NT2/D1 (cell line): ENCODE data around the gene PLEKHA6.

Source experiments
- SUZ12 ChIP-seq: IDR thresholded peaks from 2 replicates; pipeline ENCODE4 v1.6.1; 2011; ENCODE audit not compliant: insufficient read length, insufficient read depth; ENCODE audit errors: extremely low read depth
- YY1 ChIP-seq: IDR thresholded peaks from 2 replicates; pipeline ENCODE4 v1.6.1; 2011; ENCODE audit not compliant: insufficient read length, insufficient read depth
- ZNF274 ChIP-seq: IDR thresholded peaks from 2 replicates; pipeline ENCODE4 v1.6.1; 2011; ENCODE audit warnings: mild to moderate bottlenecking, low read depth, low read length

DNA sequence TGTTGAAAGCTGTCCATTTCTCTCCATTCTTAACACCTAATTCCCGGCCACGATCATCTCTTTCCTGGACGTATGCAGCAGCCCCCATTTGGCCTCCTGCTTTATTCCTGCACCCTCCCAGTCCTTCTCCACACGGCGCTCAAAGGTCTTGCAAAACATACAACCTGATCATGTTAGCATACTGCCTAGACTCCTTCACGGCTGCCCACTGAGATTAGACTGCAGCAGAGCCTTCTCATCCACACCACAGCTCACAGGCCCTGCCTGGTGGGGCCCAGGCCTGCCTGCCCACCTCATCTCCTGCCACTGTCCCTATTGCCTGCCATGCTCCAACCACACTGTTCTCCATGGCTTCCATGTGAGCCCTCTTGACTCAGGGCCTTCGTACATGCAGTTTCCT is 148.7 kb downstream of the PLEKHA6 start:
- TF ChIP-seq YY1 (no peak), SUZ12 (no peak), ZNF274 (no peak)
